ENCODE measurements around the gene F10.

F10 gene

GRCh38 chr13:113143466-113144254 lies 21.1 kb downstream of the F10 start:
- TF ChIP-seq CTCF (IDR thresholded peaks at IDR 0.05; ENCODE audit: low read depth, low read length) (no peak), MAX (IDR thresholded peaks at IDR 0.05; ENCODE audit: low read depth, low read length) (no peak), MYC (IDR thresholded peaks at IDR 0.05; ENCODE audit: low read depth, low read length) (no peak), POLR2A (IDR thresholded peaks at IDR 0.05; ENCODE audit: extremely low read depth, insufficient read length) (no peak)
- H3K4me3 ChIP-seq (ENCODE audit: low read depth, low read length): no peak overlapping the region
- DNase-seq (ENCODE audit: low read depth): no peak

GRCh38 chr13:113144255-113144629 lies 21.6 kb downstream of the F10 start:
- DNase-seq (ENCODE audit: low read depth): no peak
- no peak overlapping the region for H3K4me3 ChIP-seq (ENCODE audit: low read depth, low read length)
- no peak for TF ChIP-seq CTCF (IDR thresholded peaks at IDR 0.05; ENCODE audit: low read depth, low read length)
- TF ChIP-seq POLR2A (IDR thresholded peaks at IDR 0.05; ENCODE audit: extremely low read depth, insufficient read length): no peak
- TF ChIP-seq MAX (IDR thresholded peaks at IDR 0.05; ENCODE audit: low read depth, low read length): no peak
- TF ChIP-seq MYC (IDR thresholded peaks at IDR 0.05; ENCODE audit: low read depth, low read length): no peak

- no peak for DNase-seq (ENCODE audit: low read depth)
- no peak for TF ChIP-seq CTCF (IDR thresholded peaks at IDR 0.05; ENCODE audit: low read depth, low read length)
- no peak for TF ChIP-seq POLR2A (IDR thresholded peaks at IDR 0.05; ENCODE audit: extremely low read depth, insufficient read length)
- TF ChIP-seq MYC (IDR thresholded peaks at IDR 0.05; ENCODE audit: low read depth, low read length): no peak
- TF ChIP-seq MAX (IDR thresholded peaks at IDR 0.05; ENCODE audit: low read depth, low read length): no peak
- no peak overlapping the region for H3K4me3 ChIP-seq (ENCODE audit: low read depth, low read length)
Observed at GRCh38 chr13:113145496-113145895, 22.9 kb downstream of the F10 start.

GRCh38 chr13:113145911-113146598 lies 23.5 kb downstream of the F10 start:
- no peak for TF ChIP-seq MYC (IDR thresholded peaks at IDR 0.05; ENCODE audit: low read depth, low read length)
- TF ChIP-seq MAX (IDR thresholded peaks at IDR 0.05; ENCODE audit: low read depth, low read length): no peak
- no peak for TF ChIP-seq POLR2A (IDR thresholded peaks at IDR 0.05; ENCODE audit: extremely low read depth, insufficient read length)
- no peak for DNase-seq (ENCODE audit: low read depth)
- no peak overlapping the region for H3K4me3 ChIP-seq (ENCODE audit: low read depth, low read length)

GRCh38 chr13:113146750-113147149 lies 24.2 kb downstream of the F10 start:
- no peak overlapping the region for H3K4me3 ChIP-seq (ENCODE audit: low read depth, low read length)
- no peak for DNase-seq (ENCODE audit: low read depth)
- TF ChIP-seq MYC (IDR thresholded peaks at IDR 0.05; ENCODE audit: low read depth, low read length) (no peak), CTCF (IDR thresholded peaks at IDR 0.05; ENCODE audit: low read depth, low read length) (no peak), POLR2A (IDR thresholded peaks at IDR 0.05; ENCODE audit: extremely low read depth, insufficient read length) (no peak), MAX (IDR thresholded peaks at IDR 0.05; ENCODE audit: low read depth, low read length) (no peak)

GRCh38 chr13:113147206-113147605 lies 24.6 kb downstream of the F10 start:
- TF ChIP-seq MAX (IDR thresholded peaks at IDR 0.05; ENCODE audit: low read depth, low read length) (no peak), MYC (IDR thresholded peaks at IDR 0.05; ENCODE audit: low read depth, low read length) (no peak), POLR2A (IDR thresholded peaks at IDR 0.05; ENCODE audit: extremely low read depth, insufficient read length) (no peak), CTCF (IDR thresholded peaks at IDR 0.05; ENCODE audit: low read depth, low read length) (no peak)
- no peak for DNase-seq (ENCODE audit: low read depth)
- H3K4me3 ChIP-seq (ENCODE audit: low read depth, low read length): no peak overlapping the region

Data from NB4 (cell line).